ENCODE results near the gene HTD2.

- TF ChIP-seq CTCF (IDR thresholded peaks at IDR 0.05; ENCODE audit: extremely low read depth in 1 of 2, insufficient read depth in 1 of 2, low read depth in 1 of 2, low read length in 2 of 2) (no peak), MAX (IDR thresholded peaks at IDR 0.05; ENCODE audit: insufficient read depth, insufficient read length) (no peak), EZH2 (IDR thresholded peaks at IDR 0.05; ENCODE audit: borderline replicate concordance, low read depth, low read length, severe bottlenecking) (no peak), POLR2A (IDR thresholded peaks at IDR 0.05; ENCODE audit: low read depth, low read length) (no peak), POLR2AphosphoS5 (IDR thresholded peaks at IDR 0.05; ENCODE audit: insufficient read depth, low read depth, low read length) (no peak), GATA2 (IDR thresholded peaks at IDR 0.05; ENCODE audit: insufficient read depth, insufficient read length, low read depth, low read length) (no peak), FOS (IDR thresholded peaks at IDR 0.05; ENCODE audit: borderline replicate concordance, insufficient read depth, low read length) (no peak), MYC (IDR thresholded peaks at IDR 0.05; ENCODE audit: low read depth, low read length) (no peak), JUN (IDR thresholded peaks at IDR 0.05; ENCODE audit: borderline replicate concordance, insufficient read depth, insufficient read length, low read depth) (no peak)
Observed at GRCh38 chr3:58329150-58329921, 23.0 kb downstream of the HTD2 start.

Data from endothelial cell of umbilical vein (primary cell).